22Rv1 (cell line): ENCODE measurements around the gene CNIH2.

ENCODE experiments used
- ZFX ChIP-seq: fragments of 450-650 bp; IDR thresholded peaks from 2 replicates; pipeline ENCODE4 v1.6.1; 2017; ENCODE audit warnings: antibody characterized with exemption, borderline replicate concordance
- TF ChIP-seq, protein P1 (sequence below): fragments of 450-650 bp; IDR thresholded peaks from 2 replicates; pipeline ENCODE4 v1.5.1; 2017; ENCODE audit warnings: mild to moderate bottlenecking

DNA sequence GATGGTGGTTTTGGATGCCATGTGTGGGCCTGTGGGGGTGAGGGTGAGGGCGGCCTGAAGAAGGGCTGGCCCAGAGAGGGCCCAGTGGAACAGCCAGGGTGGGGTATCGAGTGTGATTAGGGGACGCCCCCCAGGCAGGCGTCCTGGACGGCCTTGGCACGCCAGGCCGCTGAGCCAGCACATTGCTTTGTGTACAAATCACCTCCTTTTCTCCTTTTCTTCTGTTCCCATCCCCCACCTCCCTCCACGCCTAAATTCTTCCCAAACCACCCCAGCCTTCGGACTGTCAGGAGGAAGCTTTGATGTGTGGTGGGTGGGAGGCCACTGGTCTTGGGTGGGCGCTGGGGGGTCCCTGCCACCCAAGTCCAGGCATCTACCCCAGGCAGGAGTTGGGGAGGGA, 46.7 kb downstream of the CNIH2 start:
- TF ChIP-seq, protein P1, sequence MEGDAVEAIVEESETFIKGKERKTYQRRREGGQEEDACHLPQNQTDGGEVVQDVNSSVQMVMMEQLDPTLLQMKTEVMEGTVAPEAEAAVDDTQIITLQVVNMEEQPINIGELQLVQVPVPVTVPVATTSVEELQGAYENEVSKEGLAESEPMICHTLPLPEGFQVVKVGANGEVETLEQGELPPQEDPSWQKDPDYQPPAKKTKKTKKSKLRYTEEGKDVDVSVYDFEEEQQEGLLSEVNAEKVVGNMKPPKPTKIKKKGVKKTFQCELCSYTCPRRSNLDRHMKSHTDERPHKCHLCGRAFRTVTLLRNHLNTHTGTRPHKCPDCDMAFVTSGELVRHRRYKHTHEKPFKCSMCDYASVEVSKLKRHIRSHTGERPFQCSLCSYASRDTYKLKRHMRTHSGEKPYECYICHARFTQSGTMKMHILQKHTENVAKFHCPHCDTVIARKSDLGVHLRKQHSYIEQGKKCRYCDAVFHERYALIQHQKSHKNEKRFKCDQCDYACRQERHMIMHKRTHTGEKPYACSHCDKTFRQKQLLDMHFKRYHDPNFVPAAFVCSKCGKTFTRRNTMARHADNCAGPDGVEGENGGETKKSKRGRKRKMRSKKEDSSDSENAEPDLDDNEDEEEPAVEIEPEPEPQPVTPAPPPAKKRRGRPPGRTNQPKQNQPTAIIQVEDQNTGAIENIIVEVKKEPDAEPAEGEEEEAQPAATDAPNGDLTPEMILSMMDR: no peak
- no peak for TF ChIP-seq ZFX
